Adipocyte (in vitro differentiated cells): Measurements from ENCODE around the gene GNB2.

Source experiments
- DNase-seq: peaks from one replicate; pipeline ENCODE4 v3.0.0-alpha.2; 2015; ENCODE audit warnings: low read depth
- H3K27me3 ChIP-seq: replicated peaks from 2 replicates; pipeline ENCODE4 v1.7.0; 2013; ENCODE audit warnings: mild to moderate bottlenecking, low read length, moderate library complexity; ENCODE audit not compliant: control insufficient read depth, insufficient read depth
- H3K36me3 ChIP-seq: 2 replicates; pipeline ENCODE4 v1.7.0; 2013; ENCODE audit warnings: low read length, mild to moderate bottlenecking, moderate library complexity; ENCODE audit not compliant: control insufficient read depth, insufficient read depth, severe bottlenecking
- H3K4me1 ChIP-seq: 2 replicates; pipeline ENCODE4 v1.7.0; 2013; ENCODE audit warnings: mild to moderate bottlenecking, low read length, moderate library complexity; ENCODE audit not compliant: control insufficient read depth, insufficient read depth
- H3K4me3 ChIP-seq: 2 replicates; pipeline ENCODE4 v1.7.0; 2013; ENCODE audit warnings: mild to moderate bottlenecking, low read length, moderate library complexity
- H3K9ac ChIP-seq: 2 replicates; pipeline ENCODE4 v1.7.0; 2013; ENCODE audit warnings: mild to moderate bottlenecking, low read length, moderate library complexity
- H3K9me3 ChIP-seq: 2 replicates; pipeline ENCODE4 v1.7.0; 2013; ENCODE audit warnings: mild to moderate bottlenecking, low read length, moderate library complexity; ENCODE audit not compliant: control insufficient read depth

The GNB2 gene

DNA sequence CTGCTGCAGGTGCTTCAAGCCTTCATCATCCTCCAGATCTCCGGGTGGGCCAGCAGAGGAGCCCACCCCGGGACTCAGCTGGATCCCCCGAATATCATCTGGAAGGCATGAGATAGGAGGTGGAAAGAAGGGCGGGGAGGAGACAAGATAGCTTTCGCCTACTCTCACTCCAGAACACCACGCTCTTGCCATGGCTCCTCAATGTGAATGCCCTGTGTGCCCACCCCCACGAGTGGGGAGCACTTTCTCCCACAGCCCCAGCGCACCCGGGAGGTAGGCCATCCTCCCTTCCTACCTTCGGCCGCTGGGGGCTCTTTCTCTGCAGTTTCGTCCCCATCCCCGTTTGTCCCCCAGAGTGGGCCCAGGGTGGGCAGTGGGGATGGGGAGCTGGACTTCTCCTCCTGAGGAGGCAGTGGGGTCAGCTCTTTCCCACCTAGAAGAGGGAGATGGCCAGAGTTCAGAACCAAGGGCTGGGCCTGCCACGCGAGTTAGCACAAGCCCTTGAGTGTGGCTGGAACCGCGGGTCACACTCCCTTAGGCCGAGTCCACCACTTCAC lies 11.6 kb downstream of the GNB2 start:
- H3K27me3 ChIP-seq = no peaks in the 10 kb centered on the region
- peaks cover 57% of the 10 kb centered on the region for H3K36me3 ChIP-seq
- no peak for DNase-seq
- no peak overlapping the region for H3K4me3 ChIP-seq
- no peaks in the 10 kb centered on the region for H3K9me3 ChIP-seq
- peaks cover 18% of the 10 kb centered on the region for H3K4me1 ChIP-seq
- H3K9ac ChIP-seq = no peak overlapping the region

DNA sequence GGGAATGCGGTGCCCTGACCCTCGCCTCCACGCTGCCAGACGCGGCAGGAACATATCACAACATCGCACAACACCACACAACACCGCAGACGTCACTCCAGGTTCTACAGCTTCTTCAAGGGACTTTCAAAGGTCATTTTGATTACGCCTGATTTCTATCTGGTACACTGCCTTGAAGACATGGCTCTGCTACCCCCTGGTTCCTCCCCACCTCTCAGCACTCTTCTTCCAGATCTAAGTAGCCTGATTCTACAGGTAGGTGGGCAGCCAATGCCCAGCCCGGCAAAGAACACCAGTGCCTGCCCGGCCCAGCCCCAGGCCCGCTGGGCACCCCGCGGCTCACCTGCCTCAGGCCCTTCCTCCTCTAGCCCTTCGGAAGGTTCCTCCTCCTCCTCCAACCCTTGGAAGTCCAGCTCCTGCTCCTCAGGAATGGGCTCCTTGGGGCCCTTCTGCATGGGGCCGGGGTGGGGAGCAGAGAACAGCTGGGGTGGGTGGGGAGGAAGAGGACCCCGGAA lies 12.1 kb downstream of the GNB2 start:
- Histone ChIP-seq H3K9ac (no peak overlapping the region), H3K27me3 (no peaks in the 10 kb centered on the region), H3K4me1 (peaks cover 12% of the 10 kb centered on the region), H3K9me3 (no peaks in the 10 kb centered on the region), H3K36me3 (peaks cover 57% of the 10 kb centered on the region), H3K4me3 (no peak overlapping the region)
- no peak for DNase-seq

DNA sequence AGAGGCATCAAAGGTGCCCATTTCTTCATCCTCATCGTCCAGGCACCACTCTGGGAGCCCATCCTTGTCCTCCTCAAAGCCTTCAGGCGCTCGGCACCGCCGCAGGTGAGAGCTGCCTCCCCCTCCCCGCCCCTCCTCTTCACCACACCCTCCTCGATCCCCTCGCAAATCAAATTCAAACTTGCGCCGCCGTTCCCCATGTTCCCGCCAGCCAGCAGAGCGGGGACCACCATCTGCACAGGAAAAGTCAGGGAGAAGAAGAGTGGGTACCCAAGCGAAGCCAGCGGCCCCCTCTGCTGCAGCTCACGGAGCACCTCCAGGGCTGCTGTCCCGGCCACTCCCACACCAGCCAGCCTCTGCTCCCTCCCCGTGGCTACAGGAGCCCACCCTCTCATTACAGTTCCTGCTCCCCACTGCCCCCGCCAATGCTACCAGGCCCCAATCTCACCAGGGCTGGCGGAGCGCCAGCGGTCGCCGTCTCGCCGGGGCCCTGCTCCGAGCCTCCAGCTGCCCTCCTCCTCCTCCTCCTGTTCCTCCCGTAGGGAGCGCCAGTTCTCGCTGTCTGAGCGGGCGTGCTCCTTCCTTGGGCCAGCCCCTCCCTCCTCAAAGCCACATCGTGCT lies 12.8 kb downstream of the GNB2 start:
- Histone ChIP-seq H3K4me3 (no peak overlapping the region), H3K36me3 (peaks cover 57% of the 10 kb centered on the region), H3K9me3 (no peaks in the 10 kb centered on the region), H3K4me1 (peaks cover 15% of the 10 kb centered on the region), H3K9ac (no peak overlapping the region), H3K27me3 (no peaks in the 10 kb centered on the region)
- no peak for DNase-seq

DNA sequence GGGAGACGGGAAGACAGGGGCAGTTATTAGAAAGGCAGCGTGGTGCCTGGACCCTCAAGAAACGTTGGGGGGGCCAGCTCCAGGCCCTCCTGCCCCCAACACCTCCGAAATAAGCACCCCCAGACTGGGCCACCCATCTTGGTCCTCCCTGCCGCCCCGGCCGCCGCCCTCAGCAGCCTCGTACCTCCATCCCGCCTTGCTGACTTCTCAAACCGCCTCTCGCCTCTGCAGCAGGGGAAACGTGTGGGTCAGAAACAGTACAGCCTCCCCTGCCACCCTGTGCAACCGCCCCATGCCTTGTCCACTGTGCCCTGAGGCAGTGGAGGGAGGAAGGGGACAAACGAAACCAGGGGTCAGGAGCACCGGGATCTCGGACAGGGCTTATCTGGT lies 13.3 kb downstream of the GNB2 start:
- H3K36me3 ChIP-seq = peaks cover 53% of the 10 kb centered on the region

DNA sequence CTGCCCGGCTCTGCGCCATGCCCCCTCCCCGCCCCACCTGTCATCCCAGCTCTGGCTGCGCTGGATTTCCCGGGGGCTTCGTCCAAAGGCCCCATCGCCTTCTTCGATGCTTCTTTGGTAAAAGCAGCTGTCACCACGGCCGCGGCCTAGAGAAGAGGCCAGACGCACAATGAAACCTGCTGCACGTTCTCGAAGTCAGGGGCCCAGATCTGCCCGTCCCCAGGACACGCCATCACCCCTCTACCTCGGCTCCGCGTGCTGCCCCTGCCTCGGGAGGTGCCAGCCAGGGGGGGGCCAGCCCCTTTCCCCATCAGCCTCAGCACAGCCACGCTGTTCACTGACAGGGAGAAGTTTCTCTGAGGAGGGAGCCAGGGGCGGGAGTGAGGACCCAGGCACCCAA lies 13.7 kb downstream of the GNB2 start:
- Histone ChIP-seq H3K36me3 (peaks cover 49% of the 10 kb centered on the region), H3K4me1 (peaks cover 21% of the 10 kb centered on the region)

More for the DNA sequence above, 13.3 kb downstream of the GNB2 start:
- DNase-seq = no peak
- no peaks in the 10 kb centered on the region for H3K27me3 ChIP-seq
- H3K9ac ChIP-seq = no peak overlapping the region
- H3K9me3 ChIP-seq = no peaks in the 10 kb centered on the region
- no peak overlapping the region for H3K4me3 ChIP-seq
- peaks cover 17% of the 10 kb centered on the region for H3K4me1 ChIP-seq

DNA sequence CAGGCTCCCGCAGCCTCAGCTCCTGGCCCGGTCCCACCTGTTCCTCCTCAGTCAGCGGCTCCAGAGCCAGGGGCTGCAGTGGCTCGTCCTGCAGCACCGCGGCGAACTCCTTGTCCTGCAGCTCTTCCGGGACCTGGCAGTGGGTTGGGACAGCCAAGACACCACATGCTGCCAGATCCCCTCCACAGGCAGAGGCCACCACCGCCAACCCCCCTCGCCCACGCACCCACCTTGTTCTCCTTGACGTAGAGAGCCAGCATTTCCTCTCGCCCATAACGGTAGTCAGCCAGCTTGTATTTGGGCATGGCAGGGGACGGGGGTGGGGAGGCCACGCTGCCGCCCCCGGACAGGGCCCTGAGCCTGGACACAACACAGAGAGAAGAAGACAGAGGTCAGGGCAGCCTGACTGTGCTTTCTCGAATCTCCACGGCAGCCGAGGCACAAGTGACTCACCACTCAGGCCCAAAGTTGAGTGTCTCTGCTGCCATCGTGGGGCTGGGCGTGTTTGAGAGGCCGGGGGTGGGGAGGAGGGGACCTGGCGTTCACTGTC lies 14.3 kb downstream of the GNB2 start:
- no peak overlapping the region for H3K4me3 ChIP-seq
- peaks cover 27% of the 10 kb centered on the region for H3K4me1 ChIP-seq
- H3K27me3 ChIP-seq = no peaks in the 10 kb centered on the region
- no peak for DNase-seq
- H3K9ac ChIP-seq = no peak overlapping the region
- H3K9me3 ChIP-seq = no peaks in the 10 kb centered on the region
- H3K36me3 ChIP-seq = peaks cover 43% of the 10 kb centered on the region

More for the DNA sequence above, 13.7 kb downstream of the GNB2 start:
- no peak for DNase-seq
- Histone ChIP-seq H3K27me3 (no peaks in the 10 kb centered on the region), H3K9me3 (no peaks in the 10 kb centered on the region), H3K4me3 (no peak overlapping the region), H3K9ac (no peak overlapping the region)

DNA sequence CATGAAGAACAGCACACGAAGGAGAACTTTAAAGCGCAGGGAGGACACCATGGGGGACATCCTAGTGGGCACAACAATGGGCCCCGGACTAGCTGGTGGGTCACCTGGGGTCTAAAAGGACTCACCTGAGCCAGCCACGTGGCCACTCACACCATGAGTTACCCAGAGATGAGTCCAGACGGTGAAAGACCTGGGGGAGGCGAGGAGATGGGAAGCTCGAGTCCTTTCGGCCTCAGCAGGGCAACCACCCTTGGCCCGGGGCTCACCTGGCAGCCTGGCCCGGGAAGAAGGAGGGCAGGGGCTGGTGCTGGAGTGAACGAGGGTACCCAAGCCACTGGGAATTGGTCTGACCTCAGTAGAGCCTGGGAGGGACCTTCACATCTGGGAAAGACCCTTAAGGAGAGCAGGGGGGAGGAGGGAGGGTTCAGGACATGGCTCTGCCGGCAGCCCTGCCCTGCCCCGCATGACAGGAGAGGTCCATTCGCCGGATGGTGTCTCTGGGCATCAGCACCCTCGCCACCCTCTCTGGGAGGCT lies 14.9 kb downstream of the GNB2 start:
- no peaks in the 10 kb centered on the region for H3K27me3 ChIP-seq
- DNase-seq = no peak
- H3K36me3 ChIP-seq = peaks cover 37% of the 10 kb centered on the region
- no peak overlapping the region for H3K4me3 ChIP-seq
- H3K9ac ChIP-seq = peak overlapping the region; percentile 29
- H3K9me3 ChIP-seq = no peaks in the 10 kb centered on the region
- peaks cover 30% of the 10 kb centered on the region for H3K4me1 ChIP-seq

DNA sequence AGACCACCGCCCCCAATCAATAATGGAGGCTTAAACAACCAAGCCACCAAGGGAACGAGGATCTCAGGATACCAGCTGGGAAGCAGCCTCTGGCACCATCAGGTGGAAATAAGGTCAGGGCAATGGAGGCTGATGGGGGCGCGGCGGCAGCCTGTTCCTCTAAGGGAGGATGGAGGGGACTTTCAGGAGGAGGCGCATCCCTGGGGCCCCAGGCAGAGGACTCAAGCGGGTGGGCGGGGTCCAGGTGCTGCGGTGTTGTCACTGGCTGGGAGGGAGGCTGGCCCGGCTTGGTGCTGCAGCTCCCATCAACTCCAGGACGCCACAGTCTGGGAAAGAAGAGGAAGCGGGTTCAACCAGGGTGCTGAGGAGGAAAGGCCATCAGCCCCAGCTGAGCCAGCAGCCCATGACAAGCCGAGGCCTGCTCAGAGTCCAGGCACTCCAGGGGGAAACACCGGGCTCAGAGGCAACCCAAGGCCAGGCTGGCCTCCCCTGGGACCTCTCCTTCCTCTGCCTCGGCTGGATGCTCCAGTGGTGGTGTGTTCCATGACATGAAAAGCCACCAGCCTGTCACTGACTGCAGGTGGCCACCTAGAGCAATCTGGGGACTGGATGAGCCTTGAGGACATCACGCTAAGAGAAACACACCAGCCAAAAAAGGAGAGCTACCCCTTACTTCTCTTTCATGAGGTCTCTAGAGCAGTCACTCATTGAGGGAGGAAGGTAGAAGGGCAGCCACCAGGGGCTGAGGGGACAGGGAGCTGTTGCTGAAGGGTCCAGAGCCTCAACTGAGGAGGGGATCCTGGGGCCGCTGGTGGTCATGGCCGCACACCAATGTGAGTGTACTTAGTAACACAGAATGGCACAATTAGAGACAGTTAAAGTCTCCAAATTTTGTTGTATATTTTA lies 15.9 kb downstream of the GNB2 start:
- Histone ChIP-seq H3K9me3 (no peaks in the 10 kb centered on the region), H3K27me3 (no peaks in the 10 kb centered on the region), H3K4me3 (no peak overlapping the region), H3K36me3 (peaks cover 29% of the 10 kb centered on the region), H3K9ac (no peak overlapping the region), H3K4me1 (peaks cover 30% of the 10 kb centered on the region)
- no peak for DNase-seq

DNA sequence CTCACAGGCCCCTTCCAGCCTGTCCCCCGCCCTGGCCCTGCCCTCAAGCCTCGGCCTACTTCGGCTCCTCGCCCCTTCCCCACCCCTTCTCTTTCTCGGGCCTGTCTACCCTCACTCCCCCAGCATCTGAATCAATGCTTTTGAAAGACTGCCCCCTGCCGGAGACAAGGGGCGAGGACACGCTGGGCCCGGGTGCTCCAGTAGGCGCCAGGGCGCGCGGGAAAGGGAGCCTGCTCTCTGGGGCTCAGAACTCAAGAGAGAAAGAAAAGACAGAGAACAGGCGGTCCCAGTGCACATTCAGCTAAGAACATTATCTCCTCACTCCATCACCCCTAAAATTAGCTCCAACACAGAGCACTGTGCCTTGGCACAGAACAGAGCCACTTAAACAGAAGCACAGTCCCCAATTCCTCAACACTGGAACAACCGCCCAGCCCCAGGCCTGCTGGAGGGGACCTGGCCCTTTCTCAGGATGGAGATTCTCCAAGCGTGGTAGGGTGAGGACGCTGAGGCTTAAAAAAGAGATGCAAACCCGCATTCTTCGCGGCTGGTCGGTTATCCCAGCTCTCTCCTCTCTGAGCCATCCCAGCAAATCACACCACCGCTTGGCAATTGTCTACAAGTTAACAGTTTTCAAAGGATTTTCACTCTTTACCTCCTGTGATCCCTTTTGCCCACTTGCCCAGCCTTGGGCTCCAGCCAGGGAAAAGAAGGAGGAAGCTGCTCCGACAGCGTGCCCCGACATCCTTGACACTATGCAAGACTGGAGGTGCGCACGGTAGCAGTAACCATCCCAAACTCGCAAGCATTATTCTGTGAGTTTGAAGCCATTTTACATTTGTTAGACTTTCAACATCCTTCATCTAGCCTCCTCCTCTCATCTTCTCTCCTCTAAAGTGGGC lies 18.4 kb downstream of the GNB2 start:
- H3K4me1 ChIP-seq = peaks cover 30% of the 10 kb centered on the region
- H3K27me3 ChIP-seq = no peaks in the 10 kb centered on the region
- no peaks in the 10 kb centered on the region for H3K9me3 ChIP-seq
- peak overlapping the region; percentile 90 for H3K4me3 ChIP-seq
- H3K36me3 ChIP-seq = peaks cover 7% of the 10 kb centered on the region
- H3K9ac ChIP-seq = peak overlapping the region; percentile 91
- DNase-seq = peak; percentile 93

DNA sequence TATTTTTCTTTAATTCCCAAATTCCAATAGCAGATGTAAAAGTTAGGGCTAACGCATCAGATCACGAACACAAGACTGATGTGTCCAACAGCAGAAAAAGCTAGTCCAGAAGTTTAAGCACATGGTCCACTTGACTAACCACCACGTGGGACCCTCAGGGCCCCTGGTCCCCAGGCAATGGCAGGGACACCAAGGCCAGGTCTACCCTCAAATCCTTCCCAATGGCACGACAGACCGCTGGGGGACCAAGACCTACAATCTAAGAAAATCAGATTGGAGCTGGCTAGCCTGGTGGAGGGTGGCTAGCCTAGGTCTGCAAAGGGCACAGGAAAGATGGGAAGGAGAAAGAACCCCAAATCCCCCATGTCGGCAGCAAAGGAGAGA lies 19.0 kb downstream of the GNB2 start:
- no peaks in the 10 kb centered on the region for H3K27me3 ChIP-seq
- H3K4me1 ChIP-seq = peaks cover 30% of the 10 kb centered on the region
- H3K36me3 ChIP-seq = peaks cover 3% of the 10 kb centered on the region
- peak overlapping the region; percentile 90 for H3K4me3 ChIP-seq
- DNase-seq = no peak
- H3K9ac ChIP-seq = peak overlapping the region; percentile 91
- H3K9me3 ChIP-seq = no peaks in the 10 kb centered on the region
